GM19025 (cell line): ENCODE results near the gene PLA2G12A.
"Not testable (repeated sequence)": the region's sequence is repeated elsewhere in the genome, so short reads cannot be mapped to it uniquely, and the experiment has no call there.

Experiments used
- ATAC-seq: cut with Tn5 transposase; IDR thresholded peaks from one replicate; pipeline ENCODE4 v1.9.1; 2021; ENCODE audit warnings: mild to moderate bottlenecking, low read depth, moderate library complexity; ENCODE audit not compliant: unreplicated experiment

Gene PLA2G12A

GRCh38 chr4:109682875-109683274, 47.0 kb downstream of the PLA2G12A start:
- ATAC-seq: no peak

GRCh38 chr4:109678925-109679324, 50.9 kb downstream of the PLA2G12A start:
- not testable (repeated sequence) for ATAC-seq

- ATAC-seq: not testable (repeated sequence)
Observed at GRCh38 chr4:109678472-109678871, 51.4 kb downstream of the PLA2G12A start.

GRCh38 chr4:109676886-109677285, 53.0 kb downstream of the PLA2G12A start:
- no peak for ATAC-seq

- ATAC-seq: no peak
Observed at GRCh38 chr4:109675843-109676242, 54.0 kb downstream of the PLA2G12A start.

- ATAC-seq: no peak
Observed at GRCh38 chr4:109675181-109675580, 54.7 kb downstream of the PLA2G12A start.

GRCh38 chr4:109673303-109673702, 56.6 kb downstream of the PLA2G12A start:
- ATAC-seq: no peak

GRCh38 chr4:109672169-109672930, 57.5 kb downstream of the PLA2G12A start:
- no peak for ATAC-seq

GRCh38 chr4:109671350-109671749, 58.5 kb downstream of the PLA2G12A start:
- no peak for ATAC-seq

GRCh38 chr4:109665783-109666485, 63.9 kb downstream of the PLA2G12A start:
- ATAC-seq: no peak

- ATAC-seq: no peak
Observed at GRCh38 chr4:109662771-109663170, 67.1 kb downstream of the PLA2G12A start.

- ATAC-seq: no peak
Observed at GRCh38 chr4:109662116-109662515, 67.8 kb downstream of the PLA2G12A start.
